Measurements from ENCODE around the gene ZNF391.

GRCh38 chr6:27414996-27415395 lies 26.4 kb downstream of the ZNF391 start:
- TF ChIP-seq REST (IDR thresholded peaks at IDR 0.05; ENCODE audit: low read depth) (no peak), TEAD4 (IDR thresholded peaks at IDR 0.05) (no peak), CEBPB (IDR thresholded peaks at IDR 0.05) (no peak)
